Epithelial cell of prostate (primary cell): ENCODE results near the gene KLHL36.

Source experiments
- DNase-seq: peaks from one replicate; pipeline ENCODE4 v3.0.0-alpha.2; 2011; ENCODE audit warnings: low read depth, low spot score
- H3K27ac ChIP-seq: fragments of 450-650 bp; 2 replicates; pipeline ENCODE4 v1.5.1; 2017; ENCODE audit warnings: mild to moderate bottlenecking

The KLHL36 gene

DNA sequence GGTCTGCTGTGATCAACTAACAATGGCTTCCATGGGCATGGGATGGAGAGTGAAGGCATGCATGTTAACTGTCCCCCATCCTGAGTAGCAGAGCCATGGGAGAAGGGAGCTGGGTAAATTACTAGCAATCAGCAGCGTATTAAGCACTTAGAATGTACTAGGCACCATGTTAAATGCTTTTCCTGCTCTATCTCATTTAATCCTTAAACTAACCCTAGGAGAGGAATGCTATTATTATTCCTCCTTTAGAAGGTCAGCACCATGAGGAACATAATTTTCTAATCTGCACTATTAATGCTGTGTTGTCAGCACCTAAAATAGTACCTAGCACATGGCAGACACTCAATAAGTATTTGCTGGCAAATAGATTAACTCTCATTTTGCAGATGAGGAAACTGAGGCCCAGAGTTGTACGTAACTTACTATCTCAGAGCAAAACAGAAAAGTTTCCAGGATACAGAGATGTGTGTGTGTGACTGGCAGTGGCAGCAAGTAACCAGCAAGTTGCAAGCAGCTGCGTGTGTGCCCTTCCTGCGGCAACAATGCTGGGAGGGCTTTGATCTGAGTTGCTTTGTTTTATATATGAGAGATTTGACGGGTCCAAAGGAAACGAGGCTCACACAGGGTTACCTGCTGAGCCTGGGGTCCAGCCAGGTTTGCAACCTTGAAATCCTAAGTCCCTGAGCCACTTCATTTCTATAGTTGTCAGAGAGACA, 6.5 kb upstream of the KLHL36 start:
- no peak for DNase-seq
- no peak overlapping the region for H3K27ac ChIP-seq

DNA sequence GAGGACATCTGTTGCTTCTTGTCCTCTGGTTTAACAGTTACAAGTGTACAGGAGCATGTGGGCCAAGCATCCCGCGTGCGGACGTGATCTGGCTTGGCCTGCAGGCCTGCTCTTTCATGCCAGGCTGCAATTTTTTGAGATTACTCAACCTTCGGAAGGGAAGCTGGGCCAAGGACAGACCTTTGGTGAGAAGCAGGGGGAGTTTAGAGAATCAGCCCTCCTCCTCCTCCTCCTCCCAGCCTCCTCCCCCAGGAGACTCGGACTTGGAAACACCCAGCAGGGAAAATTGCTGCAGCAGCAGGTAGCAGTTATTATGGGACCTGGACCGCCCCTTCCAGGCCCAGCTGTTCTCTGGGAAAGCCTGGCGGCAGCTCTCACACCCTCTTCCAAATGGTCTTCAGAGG, 5.1 kb upstream of the KLHL36 start:
- DNase-seq = peak; percentile 49
- peak overlapping the region; percentile 69 for H3K27ac ChIP-seq

DNA sequence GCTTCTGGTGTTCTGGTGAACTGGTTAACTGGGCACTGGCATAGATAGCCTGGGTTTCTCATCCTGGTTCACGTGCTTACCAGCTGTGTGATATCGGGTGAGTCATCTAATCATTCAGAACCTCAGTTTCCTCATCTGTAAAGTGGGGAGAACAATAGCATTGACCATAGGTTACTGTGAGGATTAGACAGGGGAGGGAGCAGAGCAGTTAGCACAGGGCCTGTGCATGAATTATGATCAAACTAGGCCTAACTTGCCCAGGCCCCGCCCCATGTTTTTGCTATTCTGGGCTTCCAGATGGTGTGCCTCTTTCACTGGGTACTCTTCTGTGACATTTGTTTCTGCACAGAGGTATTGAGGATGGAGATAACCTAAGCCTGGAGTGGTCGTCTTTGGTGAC, 4.6 kb upstream of the KLHL36 start:
- peak overlapping the region; percentile 69 for H3K27ac ChIP-seq
- no peak for DNase-seq

DNA sequence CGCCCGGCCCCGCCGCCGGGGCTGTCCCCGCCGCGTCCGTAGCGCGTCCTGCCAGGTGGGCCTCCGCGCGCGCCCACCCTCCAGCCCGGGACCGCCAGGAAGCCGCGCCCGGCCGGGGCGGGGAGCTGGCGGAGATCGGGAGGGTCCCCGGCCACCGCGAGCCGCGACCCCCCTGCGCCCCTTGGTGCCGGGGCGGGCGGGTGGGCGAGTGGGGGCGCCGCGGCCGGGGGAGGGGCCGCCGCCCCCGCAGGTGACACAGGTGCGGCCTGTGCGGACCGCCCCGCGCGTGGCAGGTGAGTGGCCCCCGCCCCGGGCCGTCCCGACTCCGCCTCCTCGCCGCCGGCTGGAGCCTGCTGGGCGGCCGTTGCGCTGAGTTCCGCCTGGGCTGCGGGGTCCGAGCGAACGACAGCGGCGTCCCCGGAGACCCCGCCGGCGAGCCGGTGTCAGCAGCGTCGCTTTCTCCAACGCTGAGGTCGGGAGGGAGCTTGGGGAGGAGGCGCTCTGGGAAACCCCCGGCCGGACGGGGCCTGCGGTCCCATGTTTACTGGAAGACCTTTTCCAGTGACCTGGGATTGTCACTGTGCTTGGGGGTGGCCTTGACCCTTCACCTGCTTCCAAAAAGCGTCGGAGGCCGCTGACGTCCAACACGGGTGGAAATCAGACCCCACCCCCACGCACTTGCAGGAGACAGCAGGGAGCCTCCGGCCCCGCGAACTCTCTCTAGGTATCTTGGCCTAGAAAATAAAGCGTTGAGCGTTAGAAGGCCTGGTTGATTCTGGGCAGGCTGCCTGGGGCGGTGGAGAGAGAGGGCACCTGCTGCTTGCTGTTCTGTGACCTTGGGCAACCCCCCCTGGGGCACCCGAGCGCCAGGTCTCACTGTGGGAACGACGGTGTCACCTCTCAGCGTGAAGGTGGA, 542 bp downstream of the KLHL36 start:
- no peak for DNase-seq
- peak overlapping the region; percentile 68 for H3K27ac ChIP-seq

DNA sequence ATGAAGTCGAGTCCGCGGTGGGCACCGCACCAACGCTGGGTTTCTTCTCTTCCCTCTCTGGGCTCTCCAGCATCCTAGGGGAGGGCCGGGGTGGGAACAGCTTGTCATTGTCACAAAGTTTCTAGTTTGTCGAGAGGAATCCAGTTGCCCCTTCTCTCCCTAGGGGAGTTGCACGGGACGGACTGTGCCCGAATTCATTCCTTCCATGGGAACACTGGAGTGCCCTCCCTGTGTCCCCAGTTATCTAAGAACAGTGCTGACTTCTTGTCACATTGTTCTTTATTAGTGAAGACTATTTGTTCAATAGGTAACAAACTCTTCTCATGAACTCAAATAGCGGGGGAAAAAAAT, 1.2 kb downstream of the KLHL36 start:
- H3K27ac ChIP-seq = peak overlapping the region; percentile 68
- DNase-seq = no peak

DNA sequence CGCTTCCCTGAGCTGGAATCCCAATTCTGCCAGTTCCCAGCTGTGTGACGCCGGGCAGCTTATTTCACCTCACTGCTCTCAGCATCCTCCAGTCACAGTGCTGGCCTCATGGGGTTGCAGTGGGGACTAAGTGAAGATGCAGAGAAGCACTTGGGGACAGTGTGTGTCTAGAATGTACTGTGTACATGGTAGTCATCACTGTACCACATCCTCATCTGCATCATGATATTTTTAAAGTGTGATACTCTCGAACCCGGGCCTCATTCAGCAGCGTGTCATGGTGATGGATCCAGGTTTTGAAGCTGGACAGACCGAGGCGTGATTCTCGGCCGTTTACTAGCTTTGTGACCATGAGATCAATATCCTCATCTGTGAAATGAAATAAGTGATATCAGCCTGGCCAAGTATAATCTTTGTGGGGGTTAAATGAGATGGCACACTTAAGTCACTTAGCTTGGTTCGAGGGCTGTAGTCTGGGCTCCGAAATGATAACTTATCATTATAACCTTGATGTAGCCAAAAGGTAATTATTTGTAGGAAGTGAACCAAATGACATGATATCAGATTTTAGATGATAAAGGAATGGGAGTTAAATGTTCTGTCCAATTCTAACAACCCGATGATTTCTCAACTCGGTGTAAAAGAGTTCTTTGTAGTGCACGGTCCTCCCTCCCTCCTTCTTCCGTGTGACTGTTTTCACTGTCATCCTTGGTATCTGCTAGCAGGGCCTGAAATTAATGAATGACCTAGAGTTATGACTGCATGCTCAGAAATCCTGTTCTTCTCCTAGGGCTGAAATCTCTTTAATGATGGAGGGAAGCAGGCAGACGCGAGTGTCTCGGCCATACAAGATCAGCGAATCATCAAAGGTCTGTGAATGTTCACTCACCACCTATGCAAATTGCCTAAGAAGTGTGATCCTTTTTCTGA, 2.0 kb downstream of the KLHL36 start:
- H3K27ac ChIP-seq = peak overlapping the region; percentile 68
- peak; percentile 83 for DNase-seq

DNA sequence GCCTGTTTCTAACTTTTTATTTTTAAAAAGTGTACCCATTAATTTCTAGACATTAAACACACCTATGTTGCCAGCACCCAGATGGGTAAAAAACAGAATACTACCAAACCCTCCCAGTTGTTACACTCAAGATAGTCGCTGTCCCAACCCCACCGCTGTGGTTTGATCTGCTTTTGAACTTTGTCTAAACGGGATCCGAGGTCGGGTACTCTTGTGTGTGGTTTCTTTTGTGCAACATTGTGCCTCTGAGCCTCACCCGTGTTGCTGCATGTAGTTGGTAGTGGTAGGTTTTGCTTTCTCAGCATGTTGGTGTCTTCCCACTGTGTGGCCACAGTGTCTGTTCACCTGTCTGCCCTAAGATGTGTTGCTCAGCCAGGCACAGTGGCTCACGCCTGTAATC, 4.3 kb downstream of the KLHL36 start:
- H3K27ac ChIP-seq = no peak overlapping the region
- no peak for DNase-seq

DNA sequence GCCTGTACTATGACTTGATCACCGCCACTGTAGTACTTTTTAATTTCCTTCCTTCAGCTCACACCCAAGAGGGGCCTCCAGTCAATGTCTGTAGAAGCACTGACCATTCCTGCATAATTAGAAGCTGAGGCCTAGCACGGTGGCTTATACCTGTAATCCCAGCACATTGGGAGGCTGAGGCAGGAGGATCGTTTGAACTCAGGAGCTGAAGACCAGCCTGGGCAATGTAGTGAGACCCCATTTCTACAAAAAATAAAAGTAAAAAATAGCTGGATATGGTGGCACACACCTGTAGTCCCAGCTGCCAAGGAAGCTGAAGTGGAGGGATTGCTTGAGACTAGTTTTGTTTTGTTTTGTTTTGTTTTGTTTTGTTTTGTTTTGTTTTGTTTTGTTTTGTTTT, 5.9 kb downstream of the KLHL36 start:
- no peak for DNase-seq

DNA sequence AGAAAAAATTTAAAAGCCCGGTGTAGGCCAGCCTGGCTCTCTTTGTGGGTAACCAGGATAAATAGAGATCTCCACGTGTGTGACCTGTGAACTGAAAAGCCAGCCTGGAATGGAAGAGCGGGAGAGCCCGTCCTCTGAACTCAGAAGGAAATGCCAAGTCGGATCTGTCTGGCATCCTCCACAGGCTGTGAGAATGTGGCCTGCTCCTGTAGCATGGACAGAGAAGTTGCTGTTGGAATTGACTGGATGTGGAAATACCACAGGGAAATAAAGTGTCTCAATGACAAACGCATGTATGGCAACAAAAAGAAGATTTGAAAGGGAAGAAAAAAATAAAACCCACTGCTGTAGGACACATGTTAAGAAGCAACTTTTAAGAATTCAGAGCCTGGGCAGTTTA, 6.7 kb downstream of the KLHL36 start:
- no peak overlapping the region for H3K27ac ChIP-seq
- DNase-seq = no peak

More for the DNA sequence above, 5.9 kb downstream of the KLHL36 start:
- no peak overlapping the region for H3K27ac ChIP-seq

DNA sequence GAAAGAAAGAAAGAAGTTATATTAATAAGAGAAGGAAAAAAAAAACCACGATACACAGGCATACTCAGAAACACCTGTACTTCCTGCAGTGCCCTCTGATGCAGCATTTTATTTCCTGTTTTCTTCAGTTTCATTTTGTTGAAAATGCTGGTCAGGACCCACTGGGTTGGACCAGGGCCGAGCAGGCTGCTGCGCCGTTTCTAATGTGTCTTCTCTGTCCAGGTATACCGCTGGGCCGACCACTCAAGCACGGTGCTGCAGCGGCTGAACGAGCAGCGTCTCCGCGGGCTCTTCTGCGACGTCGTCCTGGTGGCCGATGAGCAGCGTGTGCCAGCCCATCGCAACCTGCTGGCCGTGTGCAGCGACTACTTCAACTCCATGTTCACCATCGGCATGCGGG, 8.3 kb downstream of the KLHL36 start:
- no peak for DNase-seq
- no peak overlapping the region for H3K27ac ChIP-seq

DNA sequence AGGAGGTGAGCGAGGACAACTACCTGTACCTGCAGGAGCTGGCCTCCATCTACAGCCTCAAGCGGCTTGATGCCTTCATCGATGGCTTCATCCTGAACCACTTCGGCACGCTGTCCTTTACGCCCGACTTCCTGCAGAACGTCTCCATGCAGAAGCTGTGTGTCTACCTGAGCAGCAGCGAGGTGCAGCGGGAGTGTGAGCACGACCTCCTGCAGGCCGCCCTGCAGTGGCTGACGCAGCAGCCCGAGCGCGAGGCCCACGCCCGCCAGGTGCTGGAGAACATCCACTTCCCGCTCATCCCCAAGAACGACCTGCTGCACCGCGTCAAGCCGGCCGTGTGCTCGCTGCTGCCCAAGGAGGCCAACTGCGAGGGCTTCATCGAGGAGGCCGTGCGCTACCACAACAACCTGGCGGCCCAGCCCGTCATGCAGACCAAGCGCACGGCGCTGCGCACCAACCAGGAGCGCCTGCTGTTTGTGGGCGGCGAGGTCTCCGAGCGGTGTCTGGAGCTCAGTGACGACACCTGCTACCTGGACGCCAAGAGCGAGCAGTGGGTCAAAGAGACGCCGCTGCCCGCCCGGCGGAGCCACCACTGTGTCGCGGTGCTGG, 9.0 kb downstream of the KLHL36 start:
- no peak overlapping the region for H3K27ac ChIP-seq

DNA sequence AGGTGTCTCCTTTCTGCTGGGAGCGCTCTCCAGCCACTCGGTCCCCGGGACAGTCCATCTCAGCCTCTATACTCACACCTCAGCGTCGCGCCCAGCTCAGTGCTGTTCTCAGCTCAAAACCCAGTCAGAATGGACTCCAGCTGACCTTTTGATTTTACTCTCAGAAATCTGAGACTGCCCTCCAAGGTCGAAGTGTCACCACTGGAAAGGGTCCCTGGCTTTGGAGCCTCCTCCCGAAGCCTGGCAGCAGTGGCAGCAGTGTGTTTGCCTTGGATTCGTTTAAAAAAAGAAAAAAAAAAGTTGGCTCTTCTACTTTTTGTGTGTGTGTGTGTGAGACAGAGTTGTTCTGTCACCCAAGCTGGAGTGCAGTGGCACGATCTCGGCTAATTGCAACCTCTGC, 10.4 kb downstream of the KLHL36 start:
- no peak overlapping the region for H3K27ac ChIP-seq
- DNase-seq = no peak

More for the DNA sequence above, 9.0 kb downstream of the KLHL36 start:
- DNase-seq = no peak

DNA sequence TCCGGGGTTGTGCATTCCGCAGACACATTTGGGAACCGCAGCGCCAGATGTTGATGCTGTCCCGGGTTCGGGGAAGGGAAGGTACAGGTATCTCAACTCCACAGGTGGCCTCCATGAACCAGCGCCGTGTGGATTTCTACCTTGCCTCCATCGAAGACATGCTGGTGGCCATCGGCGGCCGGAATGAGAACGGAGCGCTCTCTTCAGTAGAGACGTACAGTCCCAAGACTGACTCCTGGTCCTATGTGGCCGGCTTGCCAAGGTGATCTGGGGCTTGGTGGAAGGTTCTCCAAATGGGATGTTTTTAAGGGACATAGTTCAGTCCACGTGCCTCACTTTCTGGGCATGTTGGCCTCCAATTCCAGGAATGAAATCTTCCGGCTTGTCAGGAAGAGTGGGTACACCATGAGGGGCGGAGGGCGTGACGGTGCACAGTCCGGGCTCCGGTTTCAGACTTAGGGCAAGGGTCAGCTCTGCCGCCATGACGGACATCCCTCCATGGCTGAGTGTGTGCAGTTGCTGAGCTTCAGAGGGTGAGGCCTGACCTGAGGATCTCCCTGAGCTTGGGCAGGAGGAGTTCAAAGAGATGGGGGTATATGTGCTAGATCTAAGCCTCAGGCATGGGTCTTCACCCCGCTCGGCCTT, 11.5 kb downstream of the KLHL36 start:
- no peak for DNase-seq
- no peak overlapping the region for H3K27ac ChIP-seq

DNA sequence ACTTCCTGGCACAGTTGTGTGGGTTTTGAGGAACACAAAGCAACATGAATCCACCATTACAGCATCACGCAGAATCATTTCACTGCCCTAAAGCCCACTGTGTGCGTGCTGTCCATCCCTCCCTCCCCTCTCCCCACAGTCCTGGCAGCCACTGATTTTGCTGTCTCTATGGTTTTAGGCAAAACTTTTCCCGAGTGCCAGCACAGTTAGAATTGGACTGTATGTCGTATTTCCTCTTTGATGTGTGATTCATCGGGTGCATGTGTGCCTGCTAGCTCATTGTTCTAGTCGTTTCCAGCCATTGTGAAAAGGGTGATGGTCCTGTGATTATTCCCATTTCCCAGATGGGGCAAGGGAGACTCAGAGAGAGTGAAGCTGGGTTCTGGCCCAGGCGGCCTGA, 12.7 kb downstream of the KLHL36 start:
- no peak for DNase-seq
- no peak overlapping the region for H3K27ac ChIP-seq

DNA sequence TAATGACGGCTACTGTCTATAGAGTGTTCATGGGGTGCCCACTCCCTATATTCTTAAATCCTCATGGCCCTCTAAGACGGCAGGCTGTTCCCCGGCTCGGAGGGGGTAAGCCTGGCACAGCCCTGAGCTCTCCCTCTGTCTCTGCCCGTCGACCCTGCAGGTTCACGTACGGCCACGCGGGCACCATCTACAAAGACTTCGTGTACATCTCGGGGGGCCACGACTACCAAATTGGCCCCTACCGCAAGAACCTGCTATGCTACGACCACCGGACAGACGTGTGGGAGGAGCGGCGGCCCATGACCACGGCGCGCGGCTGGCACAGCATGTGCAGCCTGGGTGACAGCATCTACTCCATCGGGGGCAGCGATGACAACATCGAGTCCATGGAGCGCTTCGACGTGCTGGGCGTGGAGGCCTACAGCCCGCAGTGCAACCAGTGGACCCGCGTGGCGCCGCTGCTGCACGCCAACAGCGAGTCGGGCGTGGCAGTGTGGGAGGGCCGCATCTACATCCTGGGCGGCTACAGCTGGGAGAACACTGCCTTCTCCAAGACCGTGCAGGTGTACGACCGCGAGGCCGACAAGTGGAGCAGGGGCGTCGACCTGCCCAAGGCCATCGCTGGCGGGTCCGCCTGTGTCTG, 13.2 kb downstream of the KLHL36 start:
- H3K27ac ChIP-seq = no peak overlapping the region
- no peak for DNase-seq

DNA sequence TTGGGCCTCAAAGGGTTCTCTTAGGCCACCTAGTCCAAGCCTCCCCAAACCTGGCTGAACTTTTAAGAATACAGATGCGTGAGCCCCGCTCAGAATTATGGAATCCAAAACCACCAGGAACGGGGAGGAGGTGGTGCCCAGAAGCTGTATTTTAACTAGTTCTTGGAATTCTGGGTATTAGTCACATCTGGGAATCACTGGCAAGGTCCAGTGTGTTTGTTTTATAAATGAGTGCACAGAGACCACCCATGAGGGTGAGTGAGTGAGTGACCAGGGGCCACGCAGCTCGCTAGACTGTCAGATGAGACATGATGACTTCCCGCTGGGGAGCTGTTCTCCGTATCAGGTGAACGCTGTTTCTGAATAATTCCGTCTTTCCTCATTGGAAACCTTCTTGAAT, 14.2 kb downstream of the KLHL36 start:
- H3K27ac ChIP-seq = no peak overlapping the region
- no peak for DNase-seq

DNA sequence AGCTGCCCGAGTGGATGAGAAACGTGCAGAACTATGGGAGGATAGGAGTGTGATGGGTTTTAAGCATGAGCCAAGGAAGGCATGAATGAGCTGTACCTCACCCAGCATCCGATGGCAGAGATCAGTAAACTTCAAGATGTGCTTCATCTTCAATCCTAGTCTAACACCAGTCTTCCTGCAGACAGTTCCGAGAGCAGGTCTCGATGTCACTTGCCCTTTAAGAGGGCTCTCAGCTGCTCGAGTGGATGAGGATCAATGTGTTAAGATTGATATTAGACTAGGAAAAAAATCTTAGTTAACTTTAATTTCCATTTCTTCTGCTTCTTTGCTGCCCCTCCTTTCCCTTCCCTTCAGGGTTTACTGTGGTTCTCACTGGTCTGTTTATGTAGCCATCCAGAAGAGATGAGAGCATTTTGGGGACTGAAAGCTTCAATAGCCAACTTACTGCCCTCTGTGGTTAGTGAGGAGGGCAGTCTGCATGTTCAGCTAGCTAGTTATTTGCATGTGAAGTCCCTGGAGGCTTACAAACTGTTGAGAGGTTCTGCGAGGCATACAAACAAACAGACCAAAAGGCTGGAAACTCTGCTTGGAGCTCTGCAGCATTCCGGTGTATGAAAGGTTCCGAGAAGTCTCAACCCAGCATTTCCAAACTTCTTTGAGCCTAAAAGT, 15.3 kb downstream of the KLHL36 start:
- no peak overlapping the region for H3K27ac ChIP-seq
- DNase-seq = no peak

DNA sequence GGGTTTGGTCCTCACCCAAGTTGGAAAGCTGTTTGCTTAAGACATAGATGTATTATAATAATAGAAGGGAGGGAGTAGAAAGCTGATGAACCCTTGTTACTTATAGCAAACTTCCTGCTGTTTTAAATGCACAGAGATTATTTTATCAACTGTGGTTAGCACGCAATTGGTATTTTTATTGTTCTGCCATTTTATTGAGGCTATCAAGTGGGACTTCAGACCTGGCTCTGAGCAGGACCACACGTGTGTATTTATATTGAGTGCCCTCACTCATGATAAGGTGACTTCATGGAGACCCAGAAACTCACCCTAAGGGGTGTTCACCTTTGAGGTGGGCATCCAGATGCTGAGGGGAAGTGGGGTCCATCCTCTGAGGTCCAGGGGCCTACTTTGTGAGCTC, 17.0 kb downstream of the KLHL36 start:
- DNase-seq = no peak
- H3K27ac ChIP-seq = no peak overlapping the region

DNA sequence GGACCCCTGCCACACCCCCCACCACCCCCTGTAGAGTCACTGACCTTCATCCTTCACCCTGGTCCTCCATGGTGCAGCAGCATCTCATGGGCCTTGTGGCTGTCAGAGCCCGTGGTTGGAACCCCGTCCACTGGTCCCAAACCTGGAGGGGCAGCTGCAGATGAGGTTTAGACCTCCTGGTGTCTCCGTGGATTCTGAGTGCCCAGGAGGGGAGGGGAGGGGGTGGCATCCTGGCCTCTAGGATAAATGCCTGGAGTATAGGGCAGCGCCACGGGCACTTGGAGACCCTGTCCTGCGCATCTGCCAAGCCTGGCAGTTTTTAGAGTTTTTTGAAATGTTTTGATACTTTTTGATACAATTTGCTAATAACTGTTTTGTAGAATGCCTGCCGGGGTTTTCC, 17.5 kb downstream of the KLHL36 start:
- no peak overlapping the region for H3K27ac ChIP-seq
- no peak for DNase-seq
